ENCODE data around the gene OR10A3.

DNA sequence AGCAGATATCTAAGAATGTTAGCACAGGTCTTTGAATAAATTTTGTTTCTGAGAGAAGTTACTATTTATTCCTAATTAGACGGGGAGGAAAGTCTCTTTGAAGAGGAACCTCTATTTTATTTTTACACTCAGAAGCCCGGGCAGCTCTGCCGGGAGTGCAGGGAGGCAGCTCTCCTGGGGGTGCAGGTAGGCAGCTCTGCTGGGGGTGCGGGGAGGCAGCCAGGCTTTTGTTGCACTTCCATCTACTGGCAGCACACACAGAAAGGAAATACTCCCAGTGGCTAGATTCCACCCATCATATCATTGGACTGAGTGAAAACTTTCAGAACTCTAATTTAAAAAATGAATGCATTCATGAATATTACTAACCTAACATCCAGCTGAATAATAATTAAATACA is 35.0 kb downstream of the OR10A3 start:
- TF ChIP-seq, protein P1, sequence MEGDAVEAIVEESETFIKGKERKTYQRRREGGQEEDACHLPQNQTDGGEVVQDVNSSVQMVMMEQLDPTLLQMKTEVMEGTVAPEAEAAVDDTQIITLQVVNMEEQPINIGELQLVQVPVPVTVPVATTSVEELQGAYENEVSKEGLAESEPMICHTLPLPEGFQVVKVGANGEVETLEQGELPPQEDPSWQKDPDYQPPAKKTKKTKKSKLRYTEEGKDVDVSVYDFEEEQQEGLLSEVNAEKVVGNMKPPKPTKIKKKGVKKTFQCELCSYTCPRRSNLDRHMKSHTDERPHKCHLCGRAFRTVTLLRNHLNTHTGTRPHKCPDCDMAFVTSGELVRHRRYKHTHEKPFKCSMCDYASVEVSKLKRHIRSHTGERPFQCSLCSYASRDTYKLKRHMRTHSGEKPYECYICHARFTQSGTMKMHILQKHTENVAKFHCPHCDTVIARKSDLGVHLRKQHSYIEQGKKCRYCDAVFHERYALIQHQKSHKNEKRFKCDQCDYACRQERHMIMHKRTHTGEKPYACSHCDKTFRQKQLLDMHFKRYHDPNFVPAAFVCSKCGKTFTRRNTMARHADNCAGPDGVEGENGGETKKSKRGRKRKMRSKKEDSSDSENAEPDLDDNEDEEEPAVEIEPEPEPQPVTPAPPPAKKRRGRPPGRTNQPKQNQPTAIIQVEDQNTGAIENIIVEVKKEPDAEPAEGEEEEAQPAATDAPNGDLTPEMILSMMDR (IDR thresholded peaks at IDR 0.05; ENCODE audit: poor library complexity, severe bottlenecking), result no peak
- TF ChIP-seq EZH2 (IDR thresholded peaks at IDR 0.05; ENCODE audit: borderline replicate concordance, insufficient read depth, low read length, poor library complexity, severe bottlenecking), result no peak
- TF ChIP-seq, protein P2, sequence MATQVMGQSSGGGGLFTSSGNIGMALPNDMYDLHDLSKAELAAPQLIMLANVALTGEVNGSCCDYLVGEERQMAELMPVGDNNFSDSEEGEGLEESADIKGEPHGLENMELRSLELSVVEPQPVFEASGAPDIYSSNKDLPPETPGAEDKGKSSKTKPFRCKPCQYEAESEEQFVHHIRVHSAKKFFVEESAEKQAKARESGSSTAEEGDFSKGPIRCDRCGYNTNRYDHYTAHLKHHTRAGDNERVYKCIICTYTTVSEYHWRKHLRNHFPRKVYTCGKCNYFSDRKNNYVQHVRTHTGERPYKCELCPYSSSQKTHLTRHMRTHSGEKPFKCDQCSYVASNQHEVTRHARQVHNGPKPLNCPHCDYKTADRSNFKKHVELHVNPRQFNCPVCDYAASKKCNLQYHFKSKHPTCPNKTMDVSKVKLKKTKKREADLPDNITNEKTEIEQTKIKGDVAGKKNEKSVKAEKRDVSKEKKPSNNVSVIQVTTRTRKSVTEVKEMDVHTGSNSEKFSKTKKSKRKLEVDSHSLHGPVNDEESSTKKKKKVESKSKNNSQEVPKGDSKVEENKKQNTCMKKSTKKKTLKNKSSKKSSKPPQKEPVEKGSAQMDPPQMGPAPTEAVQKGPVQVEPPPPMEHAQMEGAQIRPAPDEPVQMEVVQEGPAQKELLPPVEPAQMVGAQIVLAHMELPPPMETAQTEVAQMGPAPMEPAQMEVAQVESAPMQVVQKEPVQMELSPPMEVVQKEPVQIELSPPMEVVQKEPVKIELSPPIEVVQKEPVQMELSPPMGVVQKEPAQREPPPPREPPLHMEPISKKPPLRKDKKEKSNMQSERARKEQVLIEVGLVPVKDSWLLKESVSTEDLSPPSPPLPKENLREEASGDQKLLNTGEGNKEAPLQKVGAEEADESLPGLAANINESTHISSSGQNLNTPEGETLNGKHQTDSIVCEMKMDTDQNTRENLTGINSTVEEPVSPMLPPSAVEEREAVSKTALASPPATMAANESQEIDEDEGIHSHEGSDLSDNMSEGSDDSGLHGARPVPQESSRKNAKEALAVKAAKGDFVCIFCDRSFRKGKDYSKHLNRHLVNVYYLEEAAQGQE (IDR thresholded peaks at IDR 0.05; ENCODE audit: borderline replicate concordance), result no peak
- TF ChIP-seq TAF1 (IDR thresholded peaks at IDR 0.05; ENCODE audit: low read depth), result no peak

Measured in neural cell (in vitro differentiated cells).